Keratinocyte (primary cell): ENCODE measurements around the gene KRT77. TPM values are rescaled to one million over a fixed set of nuclear protein-coding genes. Genes with fewer than 3 reads are reported as not detected.

Source experiments
- DNase-seq: peaks from one replicate; pipeline ENCODE4 v3.0.0-alpha.2; 2011; ENCODE audit warnings: low read depth, missing footprints, low spot score
- FAIRE-seq: peaks from 2 replicates; lab custom pipeline; 2011; peaks lifted over from hg19 to GRCh38; lab: Jason Lieb, UNC
- H2AFZ ChIP-seq: 2 replicates; pipeline ENCODE4 v1.6.0; 2012; ENCODE audit warnings: low read length, control low read depth, inconsistent platforms; ENCODE audit not compliant: control insufficient read depth
- H3K27ac ChIP-seq: 2 replicates; pipeline ENCODE4 v1.5.1; 2011; ENCODE audit warnings: low read length; ENCODE audit not compliant: control insufficient read depth, insufficient read depth
- H3K27me3 ChIP-seq: 3 replicates; pipeline ENCODE4 v1.6.0; 2011; ENCODE audit warnings: low read length; ENCODE audit not compliant: control insufficient read depth, insufficient read depth; ENCODE audit errors: extremely low read depth
- H3K36me3 ChIP-seq, 2 experiments: 2 replicates in 1 of 2; 3 replicates in 1 of 2; pipeline ENCODE4 v1.5.1; 2011; ENCODE audit warnings: low read length in 2 of 2, mild to moderate bottlenecking in 1 of 2; ENCODE audit not compliant: control insufficient read depth in 2 of 2, insufficient read depth in 2 of 2; ENCODE audit errors: extremely low read depth in 1 of 2
- H3K4me1 ChIP-seq: 3 replicates; pipeline ENCODE4 v1.5.1; 2011; ENCODE audit warnings: low read length; ENCODE audit not compliant: control insufficient read depth, insufficient read depth; ENCODE audit errors: extremely low read depth
- H3K4me2 ChIP-seq: 3 replicates; pipeline ENCODE4 v1.6.0; 2011; ENCODE audit warnings: low read depth, low read length; ENCODE audit not compliant: control insufficient read depth, insufficient read depth; ENCODE audit errors: extremely low read depth
- H3K4me3 ChIP-seq, 3 experiments: fragments of 200-600 bp in 1 of 3; sonication (generic) in 1 of 3; 2 replicates in 2 of 3; 3 replicates in 1 of 3; pipeline ENCODE4 v1.5.1; 2011 to 2016; ENCODE audit warnings: low read length in 3 of 3, mild to moderate bottlenecking in 3 of 3, control low read depth in 2 of 3, inconsistent platforms in 1 of 3, low read depth in 1 of 3, mixed read lengths in 1 of 3, mixed run types in 1 of 3, moderate library complexity in 1 of 3; ENCODE audit not compliant: control insufficient read depth in 2 of 3, insufficient read depth in 2 of 3; ENCODE audit errors: extremely low read depth in 1 of 3
- H3K79me2 ChIP-seq: 2 replicates; pipeline ENCODE4 v1.6.0; 2012; ENCODE audit warnings: low read length; ENCODE audit not compliant: control insufficient read depth, insufficient read depth
- H3K9ac ChIP-seq: 3 replicates; pipeline ENCODE4 v1.6.0; 2011; ENCODE audit warnings: low read length; ENCODE audit not compliant: control insufficient read depth, insufficient read depth; ENCODE audit errors: extremely low read depth
- H3K9me1 ChIP-seq: 3 replicates; pipeline ENCODE4 v1.6.0; 2011; ENCODE audit warnings: low read length; ENCODE audit not compliant: control insufficient read depth, insufficient read depth; ENCODE audit errors: extremely low read depth
- H3K9me3 ChIP-seq: 2 replicates; pipeline ENCODE4 v1.5.1; 2012; ENCODE audit warnings: low read depth, low read length; ENCODE audit not compliant: control insufficient read depth
- H4K20me1 ChIP-seq: 3 replicates; pipeline ENCODE4 v1.6.0; 2011; ENCODE audit warnings: low read length; ENCODE audit not compliant: control insufficient read depth, insufficient read depth; ENCODE audit errors: extremely low read depth
- CTCF ChIP-seq, 3 experiments: IDR thresholded peaks in 1 of 3; conservative IDR thresholded peaks in 1 of 3; optimal IDR thresholded peaks in 1 of 3; 2 replicates in 2 of 3; 3 replicates in 1 of 3; pipeline versions ENCODE3 to v1.5.1; 2011; ENCODE audit warnings: low read length in 3 of 3, mild to moderate bottlenecking in 3 of 3, moderate library complexity in 2 of 3, control low read depth in 1 of 3, inconsistent platforms in 1 of 3; ENCODE audit not compliant: insufficient read depth in 2 of 3; ENCODE audit errors: extremely low read depth in 1 of 3
- EZH2 ChIP-seq: IDR thresholded peaks from one replicate; pipeline ENCODE4 v1.6.1; 2012; ENCODE audit warnings: inconsistent platforms, mild to moderate bottlenecking, low read length, moderate library complexity
- dilution Hi-C: fragments of 300-500 bp; cut with MboI; formaldehyde crosslinking; loops from one replicate; pipeline ENCODE4 v1.7.0; 2020; ENCODE audit warnings: low sequenced_read_pairs; ENCODE audit not compliant: extremely low pct_ligation_motif_present
- polyA plus RNA-seq, 5 experiments: library from polyadenylated mRNA; depleted of rRNA in 3 of 5; stranded (reverse) in 3 of 5; stranded (forward) in 1 of 5; unstranded in 1 of 5; fragments of >200 nt; gene quantifications; 1 replicate in 1 of 5; 2 replicates in 3 of 5; 3 replicates in 1 of 5; pipeline versions ENCODE4 v1.2.1 to v1.2.3, GENCODE V29; 2011 to 2012; ENCODE audit warnings: missing spikeins in 2 of 5, low read depth in 1 of 5, low replicate concordance in 1 of 5

KRT77 gene
- polyA plus RNA-seq, 1 donor (not counting 4 experiments of a cell fraction or from before 2014, with no cell fraction given), result 1.3 TPM

GRCh38 chr12:52710730-52711129 lies 7.4 kb upstream of the KRT77 start:
- dilution Hi-C loops, result no loop called here
- H3K4me2 ChIP-seq, result no peak overlapping the region

GRCh38 chr12:52708010-52708409 lies 4.7 kb upstream of the KRT77 start:
- H4K20me1 ChIP-seq, result no peaks in the 10 kb centered on the region
- dilution Hi-C loops, result no loop called here
- no peaks in the 10 kb centered on the region for H3K9me3 ChIP-seq
- no peaks in the 10 kb centered on the region for H3K9me1 ChIP-seq
- TF ChIP-seq CTCF (optimal IDR thresholded peaks at IDR 0.05 in 1 of 3, IDR thresholded peaks at IDR 0.05 in 1 of 3, conservative IDR thresholded peaks at IDR 0.05 in 1 of 3; ENCODE audit: extremely low read depth in 1 of 3, insufficient read depth in 2 of 3, low read length in 3 of 3) (no peak), EZH2 (no peak)
- H3K4me3 ChIP-seq, result no peak overlapping the region
- H3K4me1 ChIP-seq, result no peaks in the 10 kb centered on the region
- no peak overlapping the region for H2AFZ ChIP-seq
- H3K4me2 ChIP-seq, result no peak overlapping the region
- FAIRE-seq (no peak), DNase-seq (no peak)
- no peak overlapping the region for H3K27ac ChIP-seq
- no peaks in the 10 kb centered on the region for H3K79me2 ChIP-seq
- H3K36me3 ChIP-seq, result no peaks in the 10 kb centered on the region
- H3K9ac ChIP-seq, result no peak overlapping the region
- H3K27me3 ChIP-seq, result peaks cover 25% of the 10 kb centered on the region

More at GRCh38 chr12:52710730-52711129, 7.4 kb upstream of the KRT77 start:
- Histone ChIP-seq H3K9ac (no peak overlapping the region), H3K27me3 (peaks cover 42% of the 10 kb centered on the region), H4K20me1 (no peaks in the 10 kb centered on the region), H3K4me1 (no peaks in the 10 kb centered on the region), H3K79me2 (no peaks in the 10 kb centered on the region), H3K27ac (no peak overlapping the region), H3K9me1 (no peaks in the 10 kb centered on the region), H3K9me3 (no peaks in the 10 kb centered on the region), H3K36me3 (no peaks in the 10 kb centered on the region), H2AFZ (no peak overlapping the region), H3K4me3 (no peak overlapping the region)
- TF ChIP-seq EZH2, result no peak
- no peak for TF ChIP-seq CTCF (optimal IDR thresholded peaks at IDR 0.05 in 1 of 3, IDR thresholded peaks at IDR 0.05 in 1 of 3, conservative IDR thresholded peaks at IDR 0.05 in 1 of 3; ENCODE audit: extremely low read depth in 1 of 3, insufficient read depth in 2 of 3, low read length in 3 of 3)
- FAIRE-seq, result no peak
- no peak for DNase-seq
